ENCODE data around the gene BEST2.

- TF ChIP-seq GATA1 (IDR thresholded peaks at IDR 0.05; ENCODE audit: low read depth, low read length): no peak
- no peak for TF ChIP-seq POLR2A (IDR thresholded peaks at IDR 0.05; ENCODE audit: low read length)
These were observed 35.4 kb downstream of the BEST2 start for GRCh38 chr19:12786952-12787351.

Data from erythroblast (primary cell).